KOPT-K1 (cell line): ENCODE results near the gene EPHA8.

ENCODE experiments used
- H3K27ac ChIP-seq: fragments of 200-600 bp; sonication (generic); 2 replicates; pipeline ENCODE4 v1.5.1; 2016; ENCODE audit warnings: antibody characterized with exemption, mild to moderate bottlenecking, low read depth, low read length; ENCODE audit not compliant: poor library complexity, severe bottlenecking
- H3K36me3 ChIP-seq: fragments of 200-600 bp; sonication (generic); 2 replicates; pipeline ENCODE4 v1.5.1; 2017; ENCODE audit warnings: antibody characterized with exemption, mild to moderate bottlenecking, low read length, moderate library complexity; ENCODE audit not compliant: insufficient read depth
- H3K9me3 ChIP-seq: fragments of 200-600 bp; sonication (generic); 2 replicates; pipeline ENCODE4 v1.5.1; 2017; ENCODE audit warnings: antibody characterized with exemption, low read length, mild to moderate bottlenecking; ENCODE audit not compliant: insufficient read depth, poor library complexity, severe bottlenecking

EPHA8 gene

GRCh38 chr1:22562584-22563583, at the start of gene EPHA8:
Gene EPHA8 (plus strand): TSS chr1:22563489. CDS start chr1:22563636, 147 bp downstream.
- H3K36me3 ChIP-seq = no peaks in the 10 kb centered on the region
- H3K9me3 ChIP-seq = no peaks in the 10 kb centered on the region
- no peak within 1 kb of the TSS for H3K27ac ChIP-seq

GRCh38 chr1:22516906-22517571, 46.2 kb upstream of the EPHA8 start:
- no peaks in the 10 kb centered on the region for H3K9me3 ChIP-seq
- H3K36me3 ChIP-seq = peaks cover 96% of the 10 kb centered on the region
- H3K27ac ChIP-seq = no peak overlapping the region

GRCh38 chr1:22517956-22518355, 45.3 kb upstream of the EPHA8 start:
- Histone ChIP-seq H3K36me3 (peaks cover 92% of the 10 kb centered on the region), H3K27ac (no peak overlapping the region), H3K9me3 (no peaks in the 10 kb centered on the region)

- no peaks in the 10 kb centered on the region for H3K9me3 ChIP-seq
- H3K36me3 ChIP-seq = peaks cover 92% of the 10 kb centered on the region
- H3K27ac ChIP-seq = no peak overlapping the region
These were observed 44.9 kb upstream of the EPHA8 start for GRCh38 chr1:22518379-22518778.

GRCh38 chr1:22520871-22521270, 42.4 kb upstream of the EPHA8 start:
- Histone ChIP-seq H3K27ac (no peak overlapping the region), H3K36me3 (peaks cover 95% of the 10 kb centered on the region), H3K9me3 (no peaks in the 10 kb centered on the region)

- no peak overlapping the region for H3K27ac ChIP-seq
- peaks cover 95% of the 10 kb centered on the region for H3K36me3 ChIP-seq
- no peaks in the 10 kb centered on the region for H3K9me3 ChIP-seq
These were observed 41.6 kb upstream of the EPHA8 start for GRCh38 chr1:22521692-22522091.

GRCh38 chr1:22522221-22522743, 41.0 kb upstream of the EPHA8 start:
- no peak overlapping the region for H3K27ac ChIP-seq
- peaks cover 95% of the 10 kb centered on the region for H3K36me3 ChIP-seq
- no peaks in the 10 kb centered on the region for H3K9me3 ChIP-seq

- Histone ChIP-seq H3K36me3 (peaks cover 83% of the 10 kb centered on the region), H3K27ac (no peak overlapping the region), H3K9me3 (no peaks in the 10 kb centered on the region)
These were observed 38.8 kb upstream of the EPHA8 start for GRCh38 chr1:22524481-22524880.

- Histone ChIP-seq H3K9me3 (no peaks in the 10 kb centered on the region), H3K36me3 (peaks cover 75% of the 10 kb centered on the region), H3K27ac (no peak overlapping the region)
These were observed 38.1 kb upstream of the EPHA8 start for GRCh38 chr1:22525211-22525610.

GRCh38 chr1:22525646-22526045, 37.6 kb upstream of the EPHA8 start:
- Histone ChIP-seq H3K36me3 (peaks cover 71% of the 10 kb centered on the region), H3K27ac (no peak overlapping the region), H3K9me3 (no peaks in the 10 kb centered on the region)

GRCh38 chr1:22526098-22526497, 37.2 kb upstream of the EPHA8 start:
- Histone ChIP-seq H3K27ac (no peak overlapping the region), H3K9me3 (no peaks in the 10 kb centered on the region), H3K36me3 (peaks cover 66% of the 10 kb centered on the region)

- no peaks in the 10 kb centered on the region for H3K9me3 ChIP-seq
- peaks cover 61% of the 10 kb centered on the region for H3K36me3 ChIP-seq
- H3K27ac ChIP-seq = no peak overlapping the region
These were observed 36.6 kb upstream of the EPHA8 start for GRCh38 chr1:22526677-22527076.

GRCh38 chr1:22527122-22527521, 36.2 kb upstream of the EPHA8 start:
- peaks cover 56% of the 10 kb centered on the region for H3K36me3 ChIP-seq
- H3K27ac ChIP-seq = no peak overlapping the region
- no peaks in the 10 kb centered on the region for H3K9me3 ChIP-seq

GRCh38 chr1:22527555-22528296, 35.6 kb upstream of the EPHA8 start:
- no peak overlapping the region for H3K27ac ChIP-seq
- H3K9me3 ChIP-seq = no peaks in the 10 kb centered on the region
- peaks cover 52% of the 10 kb centered on the region for H3K36me3 ChIP-seq

- H3K36me3 ChIP-seq = peaks cover 47% of the 10 kb centered on the region
- no peaks in the 10 kb centered on the region for H3K9me3 ChIP-seq
- H3K27ac ChIP-seq = no peak overlapping the region
These were observed 34.8 kb upstream of the EPHA8 start for GRCh38 chr1:22528451-22528850.
